Measurements from ENCODE around the gene HAGHL.
"Not testable (repeated sequence)": the region's sequence is repeated elsewhere in the genome, so short reads cannot be mapped to it uniquely, and the experiment has no call there.

Gene HAGHL

DNA sequence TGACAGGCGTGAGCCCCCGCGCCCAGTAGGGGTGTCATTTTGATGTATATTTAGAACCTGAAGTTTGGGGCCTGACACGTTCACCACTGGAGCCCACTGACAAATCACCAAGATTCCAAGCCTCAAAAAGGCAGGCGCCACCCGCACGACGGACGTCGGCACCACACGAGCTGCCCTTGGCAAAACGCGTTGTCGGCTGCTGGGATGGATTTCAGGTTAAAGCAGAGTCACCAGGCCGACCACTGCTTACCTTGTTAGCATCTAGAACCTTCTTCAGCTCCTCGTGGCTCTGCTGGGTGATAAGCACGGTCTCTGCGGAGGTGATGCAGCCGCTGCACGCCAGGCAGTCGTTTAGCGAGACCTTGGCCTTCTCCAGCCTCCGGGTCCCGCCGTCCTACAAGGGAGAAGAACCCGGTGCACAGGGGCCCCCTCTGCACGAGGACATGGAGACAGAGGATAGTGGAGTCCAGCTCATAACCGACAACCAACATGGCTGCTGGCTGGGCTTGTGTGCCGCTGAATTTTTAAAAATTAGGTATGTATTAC lies 10.1 kb downstream of the HAGHL start:
- no peak for DNase-seq

DNA sequence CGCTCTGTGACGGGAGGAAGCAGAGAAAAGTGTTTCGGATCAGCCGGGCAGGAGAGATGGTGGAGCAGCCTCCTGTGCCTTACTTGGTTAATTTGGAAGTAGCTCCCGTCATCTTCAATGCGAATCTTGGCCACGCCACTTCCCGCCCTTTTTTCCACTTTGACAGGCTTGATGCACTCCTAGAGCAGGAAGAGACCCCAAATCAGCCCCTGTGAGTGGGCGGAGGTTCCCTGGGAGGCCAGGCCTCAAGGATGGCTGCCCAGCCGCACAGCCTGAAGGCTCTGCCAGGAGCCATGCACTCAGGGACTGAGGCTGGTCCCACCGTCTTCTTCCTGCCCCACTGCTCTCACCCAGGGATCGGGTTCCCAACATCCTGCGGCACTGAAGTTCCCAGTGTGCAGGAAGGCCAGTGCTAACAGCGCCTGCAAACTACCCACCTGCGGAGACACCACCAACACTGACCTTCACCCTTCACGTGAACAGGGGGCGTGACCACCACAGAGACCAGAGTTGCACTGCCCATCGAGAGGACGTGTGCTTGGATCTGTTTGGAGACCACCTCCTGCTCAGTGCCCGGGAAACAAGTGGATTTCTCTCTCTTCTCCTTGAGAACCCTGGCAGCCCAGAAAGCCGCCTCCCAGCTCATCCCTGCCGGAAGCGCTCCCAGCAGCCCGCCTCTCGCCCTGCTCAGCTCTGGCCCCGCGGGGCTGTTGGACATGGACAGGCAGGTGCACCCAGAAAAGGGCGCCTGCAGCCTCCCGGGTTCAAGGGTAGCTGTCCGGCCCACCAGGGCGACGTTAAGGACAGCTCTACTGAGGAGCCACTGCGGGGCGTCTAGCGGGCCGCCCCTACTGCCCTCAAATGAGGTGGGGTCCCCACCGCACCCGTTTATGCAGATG lies 12.9 kb downstream of the HAGHL start:
- no peak for DNase-seq

DNA sequence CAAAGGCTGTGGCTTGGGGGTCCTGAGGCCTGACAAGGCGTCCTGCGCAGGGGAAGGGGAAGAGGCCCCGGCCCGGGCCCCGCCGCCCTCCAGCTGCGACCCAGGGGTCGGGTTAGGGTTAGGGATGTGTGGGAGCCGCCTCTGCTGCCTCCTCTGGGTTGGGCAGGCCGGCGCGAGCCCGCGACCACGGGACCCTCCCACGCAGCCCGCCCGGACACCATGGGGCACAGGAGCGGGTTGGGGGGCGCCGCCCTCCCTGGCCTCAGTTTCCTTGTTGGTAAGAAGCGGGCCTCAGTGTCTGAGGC lies 13.5 kb downstream of the HAGHL start:
- no peak for DNase-seq

DNA sequence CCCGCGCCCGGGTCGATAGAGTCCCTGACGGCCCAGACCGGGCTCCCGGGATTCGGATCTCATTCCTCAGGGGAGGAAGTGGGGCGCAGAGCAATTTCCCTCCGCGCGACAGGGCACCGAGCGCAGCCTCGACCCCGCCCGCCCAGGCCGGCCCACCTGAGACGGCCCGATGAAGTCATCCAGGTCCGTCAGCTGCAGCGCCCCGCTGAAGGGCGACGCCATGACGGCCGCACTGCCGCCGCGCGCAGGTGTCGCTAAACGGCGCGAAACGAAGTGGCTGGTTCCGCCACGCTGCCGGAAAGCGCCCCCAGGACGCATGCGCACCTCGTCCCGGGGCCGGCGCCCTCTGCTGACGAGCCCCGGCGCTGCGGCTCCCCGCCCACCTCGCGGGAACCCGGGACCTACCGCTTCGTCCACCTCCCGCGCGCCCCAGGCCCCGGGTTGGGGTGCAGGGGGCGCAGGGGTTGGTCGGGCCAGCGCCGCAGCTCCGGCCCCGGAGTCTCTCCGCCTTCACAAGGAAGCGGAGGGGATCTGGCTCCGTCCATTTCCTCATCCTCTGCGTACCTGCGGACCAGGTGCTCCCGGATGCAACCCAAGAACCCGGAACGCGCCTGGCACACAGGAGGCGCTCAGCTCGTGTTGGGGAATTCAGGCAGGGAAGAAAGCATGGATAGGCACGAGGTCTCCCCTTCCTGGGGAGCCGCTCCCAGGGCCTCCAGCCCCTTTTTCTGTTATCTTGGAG lies 14.0 kb downstream of the HAGHL start, which contains the start of gene CIAO3:
TSS of gene CIAO3 (minus strand) at position 234 of the 742 bp plus-strand sequence. CDS start at position 222, 12 bp downstream.
- DNase-seq = peak; percentile 91

DNA sequence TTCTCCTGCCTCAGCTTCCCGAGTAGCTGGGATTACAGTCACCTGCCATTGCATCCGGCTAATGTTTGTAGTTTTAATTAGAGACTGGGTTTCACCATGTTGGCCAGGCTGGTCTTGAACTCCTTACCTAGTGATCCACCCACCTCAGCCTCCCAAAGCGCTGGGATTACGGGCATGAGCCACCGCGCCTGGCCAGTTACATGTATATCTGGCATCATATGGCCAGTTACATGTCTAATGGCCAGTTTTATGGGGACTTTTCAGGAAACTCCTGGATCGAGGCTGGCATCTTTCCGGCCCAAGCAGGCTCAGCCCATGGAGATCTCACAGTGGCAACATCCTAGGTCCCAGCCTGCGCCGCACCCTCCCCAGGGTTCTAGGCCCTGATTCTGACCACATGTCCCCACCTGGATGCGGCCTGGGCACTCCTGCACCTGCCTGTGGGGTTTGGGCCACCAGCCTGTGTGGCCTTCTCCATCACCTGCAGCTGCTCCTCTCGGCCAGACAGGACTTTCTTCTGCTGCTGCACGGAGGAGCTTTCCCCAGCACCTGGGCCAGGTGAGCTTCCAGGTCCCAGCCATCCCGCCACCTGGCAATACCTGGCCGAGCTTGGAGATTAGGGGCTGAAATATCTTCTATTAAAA lies 15.2 kb downstream of the HAGHL start:
- DNase-seq = no peak

DNA sequence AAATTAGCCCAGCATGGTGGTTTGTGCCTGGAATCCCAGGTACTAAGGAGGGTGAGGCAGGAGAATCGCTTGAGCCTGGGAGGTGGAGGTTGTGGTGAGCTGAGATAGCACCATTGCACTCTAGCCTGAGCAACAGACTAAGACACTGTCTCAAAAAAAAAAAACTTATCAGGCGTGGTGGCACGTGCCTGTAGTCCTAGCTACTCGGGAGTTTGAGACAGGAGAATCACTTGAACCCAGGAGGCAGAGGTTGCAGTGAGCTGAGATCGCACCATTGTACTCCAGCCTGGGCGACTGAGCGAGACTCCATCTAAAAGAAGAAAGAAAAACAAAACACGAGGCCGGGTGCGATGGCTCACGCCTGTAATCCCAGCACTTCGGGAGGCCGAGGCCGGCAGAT lies 16.0 kb downstream of the HAGHL start:
- DNase-seq = not testable (repeated sequence)

DNA sequence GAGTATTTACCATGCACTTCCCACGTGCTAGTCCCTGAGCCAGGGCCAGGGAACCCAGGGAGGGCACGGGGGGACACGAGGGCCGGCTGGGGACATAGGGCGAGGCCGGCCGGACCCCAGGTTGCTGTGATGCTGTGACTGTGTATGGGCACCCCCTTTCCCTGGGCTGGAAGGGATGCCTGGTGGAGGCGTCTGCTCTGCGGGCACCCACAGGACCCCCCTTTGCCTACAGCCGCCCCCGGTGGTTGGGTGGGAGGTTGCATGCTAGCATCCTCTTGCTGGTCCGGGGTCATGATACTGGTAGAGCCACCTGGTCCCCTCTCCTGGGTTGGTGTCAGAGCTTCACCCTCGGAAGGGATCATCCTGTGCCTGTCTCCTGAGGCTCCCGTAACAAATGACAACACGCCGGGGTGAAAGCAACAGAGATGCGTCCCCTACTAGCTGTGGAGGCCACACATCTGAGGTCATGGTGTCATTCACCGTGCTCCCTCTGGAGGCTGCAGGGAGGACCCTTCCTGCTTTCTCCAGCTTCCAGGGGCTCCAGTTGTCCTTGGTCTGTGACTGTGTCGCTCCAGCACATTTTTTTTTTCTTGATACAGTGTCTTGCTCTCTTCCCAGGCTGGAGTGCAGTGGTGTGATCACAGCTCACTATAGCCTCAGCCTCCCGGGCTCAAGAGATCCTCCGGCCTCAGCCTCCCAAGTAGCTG lies 17.0 kb downstream of the HAGHL start:
- DNase-seq = no peak

DNA sequence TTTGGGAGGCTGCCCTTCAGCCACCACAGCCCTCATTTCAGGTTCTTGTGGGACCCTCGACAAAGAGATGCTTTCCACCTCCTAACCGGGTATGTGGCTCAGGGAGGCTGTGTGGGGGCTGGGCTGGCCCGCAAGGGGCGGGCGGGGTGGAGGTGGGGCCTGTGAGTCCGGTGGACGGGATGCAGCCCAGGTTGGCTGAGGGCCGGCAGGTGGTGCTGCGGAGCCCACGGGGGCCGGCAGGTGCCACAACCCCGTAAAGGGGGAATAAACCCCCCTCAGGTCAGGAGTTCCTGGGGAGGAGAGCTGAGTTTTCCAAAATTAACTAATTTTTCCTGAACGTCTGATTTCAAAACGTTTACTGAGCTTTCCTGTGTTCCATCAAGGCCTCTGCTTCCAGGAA lies 18.8 kb downstream of the HAGHL start:
- DNase-seq = no peak

DNA sequence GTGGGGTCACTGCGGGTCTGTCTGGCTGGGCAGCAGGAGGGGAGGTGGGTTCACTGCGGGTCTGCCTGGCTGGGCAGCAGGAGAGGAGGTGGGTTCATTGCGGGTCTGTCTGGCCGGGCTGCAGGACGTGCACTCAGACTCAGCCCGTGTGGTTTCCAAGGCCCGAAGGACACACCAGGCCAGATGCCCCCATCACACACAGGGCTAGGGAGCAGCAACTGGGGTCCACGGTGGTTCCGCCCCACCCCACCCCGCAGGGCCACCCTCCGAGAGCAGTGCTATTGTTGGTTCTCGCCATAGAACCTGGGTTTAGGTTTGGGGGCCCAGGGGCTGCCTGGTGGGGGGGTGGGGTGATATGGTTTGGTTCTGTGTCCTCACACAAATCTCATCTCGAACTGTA lies 19.7 kb downstream of the HAGHL start:
- no peak for DNase-seq

DNA sequence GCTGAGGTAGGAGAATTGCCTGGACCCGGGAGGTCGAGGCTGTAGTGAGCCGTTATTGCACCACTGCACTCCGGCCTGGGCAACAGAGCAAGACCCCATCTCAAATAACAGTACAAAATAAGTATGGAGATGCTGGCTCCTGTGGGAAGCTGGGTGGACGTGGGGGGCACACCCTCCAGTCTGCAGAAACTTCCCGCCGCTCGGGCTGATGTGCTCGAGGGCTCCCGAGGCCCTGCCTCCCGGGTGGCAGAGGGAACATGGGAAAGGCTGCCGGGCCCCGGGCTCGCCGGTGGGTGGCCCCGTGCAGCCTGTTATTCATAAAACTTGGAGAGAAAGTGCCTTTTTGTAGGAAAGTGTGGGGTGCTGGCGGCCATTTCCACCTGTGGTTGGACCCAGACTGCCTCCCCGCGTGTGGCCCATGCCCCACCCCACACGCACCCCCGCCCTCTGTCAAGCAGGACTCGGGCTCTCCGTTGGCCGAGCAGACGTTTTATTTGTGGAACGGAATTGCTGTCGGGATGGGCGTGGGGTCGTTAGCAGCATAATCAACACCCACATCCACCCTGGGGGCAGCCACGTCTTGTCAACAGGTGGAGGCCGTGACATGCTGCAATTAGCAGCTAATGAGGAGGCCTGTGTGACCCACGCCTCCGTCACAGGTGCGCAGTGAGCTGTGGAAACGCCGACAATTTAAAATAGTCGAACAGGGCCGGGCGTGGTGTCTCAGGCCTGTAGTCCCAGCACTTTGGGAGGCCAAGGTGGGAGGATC lies 21.3 kb downstream of the HAGHL start:
- no peak for DNase-seq

DNA sequence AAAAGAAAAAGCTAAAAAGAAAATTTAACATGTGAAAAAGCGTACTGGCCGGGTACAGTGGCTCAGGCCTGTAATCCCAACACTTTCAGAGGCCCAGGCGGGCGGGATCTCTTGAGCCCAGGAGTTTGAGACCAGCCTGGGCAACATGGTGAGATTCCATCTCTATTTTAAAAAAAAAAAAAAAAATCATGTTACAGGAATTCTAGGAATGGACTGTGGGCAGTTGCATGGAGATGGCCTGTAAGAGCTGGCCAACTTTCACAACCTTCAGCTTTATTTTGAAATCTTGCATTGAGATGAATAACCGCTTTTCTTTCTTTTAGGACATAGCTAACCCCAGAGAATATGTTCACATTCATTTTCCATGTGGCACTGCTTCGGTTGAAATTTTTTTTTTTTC lies 22.1 kb downstream of the HAGHL start:
- no peak for DNase-seq

DNA sequence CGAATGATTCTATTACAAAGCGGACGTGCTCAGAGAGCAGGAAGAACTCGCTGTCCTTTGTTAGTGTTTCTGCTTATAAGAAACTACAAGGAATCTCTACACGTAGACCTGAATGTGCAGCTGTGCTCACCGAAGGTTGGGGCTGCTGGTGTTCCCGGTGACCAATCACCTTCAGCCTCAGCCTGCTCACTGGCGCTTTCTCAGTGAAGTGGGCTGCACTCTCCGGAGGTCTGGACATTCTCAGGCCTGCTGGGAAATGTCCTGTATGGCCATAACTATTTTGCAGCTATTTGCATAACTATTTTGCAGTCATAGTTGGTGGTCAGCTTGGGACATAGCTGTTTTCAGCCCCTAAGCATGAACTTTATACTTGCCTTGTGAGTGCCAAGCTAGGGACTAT lies 23.6 kb downstream of the HAGHL start:
- no peak for DNase-seq

DNA sequence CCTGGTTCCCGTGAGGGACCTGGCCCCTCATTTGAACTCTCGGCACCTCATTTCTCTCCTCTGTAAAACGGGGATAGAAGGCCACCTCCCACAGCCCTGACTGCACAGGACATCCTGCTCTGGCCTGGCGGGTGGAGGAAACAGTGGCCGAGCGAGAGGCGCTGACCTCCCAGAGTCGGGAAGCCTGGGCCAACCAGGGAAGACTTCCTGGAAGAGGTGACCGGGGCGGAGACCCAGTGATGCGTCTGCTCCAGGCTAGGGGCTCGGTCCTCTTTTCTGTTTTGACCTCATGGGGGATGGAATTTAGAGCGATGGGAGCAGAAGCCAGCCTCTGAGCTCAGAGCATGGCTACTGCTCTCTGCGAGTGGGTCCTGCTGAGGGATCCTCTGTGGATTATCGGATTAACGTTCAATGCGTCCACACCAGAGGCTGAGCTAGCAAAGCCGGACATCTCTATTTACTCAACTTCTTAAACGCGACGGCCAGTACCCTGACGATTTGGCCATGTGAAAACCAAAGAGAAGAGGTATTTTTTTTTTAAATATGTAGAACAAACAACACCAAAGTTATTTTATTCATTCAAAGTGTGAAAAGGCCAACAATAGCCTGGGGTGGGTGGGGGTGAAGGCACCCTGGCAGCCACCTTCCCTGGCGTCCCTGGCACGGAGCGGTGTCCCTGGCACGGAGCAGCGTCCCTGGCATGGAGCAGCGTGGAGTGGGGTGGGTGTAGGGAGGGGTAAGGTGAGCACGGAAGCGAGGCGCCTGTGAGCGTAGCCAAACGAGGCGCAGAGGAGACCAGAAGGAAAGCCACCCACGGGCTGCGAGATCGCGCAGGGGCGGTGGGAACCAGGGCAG lies 24.5 kb downstream of the HAGHL start:
- no peak for DNase-seq

DNA sequence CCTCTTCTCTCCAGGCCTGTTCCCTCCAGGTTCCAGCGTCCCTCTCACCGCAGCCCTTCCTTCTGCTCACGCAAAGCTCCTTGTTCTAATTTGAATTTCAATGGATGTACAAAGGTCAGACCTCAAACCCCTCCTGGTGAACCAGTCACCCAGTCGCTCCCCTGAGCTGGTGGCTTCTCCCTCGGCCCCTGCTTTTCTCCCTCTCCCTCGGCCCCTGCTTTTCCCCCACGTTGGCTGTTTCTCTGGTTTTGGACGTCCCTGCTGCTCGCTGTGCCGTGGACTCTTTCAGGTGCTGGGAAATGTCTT lies 25.1 kb downstream of the HAGHL start:
- DNase-seq = no peak

DNA sequence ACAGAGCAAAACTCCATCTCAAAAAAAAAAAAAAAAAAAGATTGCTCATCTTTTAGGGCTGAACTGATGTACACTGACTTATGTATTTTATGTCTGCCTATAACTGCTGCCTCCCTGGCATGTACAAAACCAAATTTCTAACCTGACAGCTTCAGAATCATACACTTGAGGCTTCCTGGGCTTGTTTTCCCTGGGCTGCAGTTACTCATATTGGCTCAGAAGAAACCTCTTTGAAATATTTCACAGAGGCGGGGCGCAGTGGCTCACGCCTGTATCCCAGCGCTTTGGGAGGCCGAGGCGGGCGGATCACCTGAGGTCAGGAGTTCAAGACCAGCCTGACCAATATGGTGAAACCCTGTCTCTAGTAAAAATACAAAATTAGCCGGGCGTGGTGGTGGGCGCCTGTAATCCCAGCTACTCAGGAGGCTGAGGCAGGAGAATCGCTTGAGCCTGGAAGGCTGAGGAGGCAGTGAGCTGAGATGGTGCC lies 27.3 kb downstream of the HAGHL start:
- not testable (repeated sequence) for DNase-seq

DNA sequence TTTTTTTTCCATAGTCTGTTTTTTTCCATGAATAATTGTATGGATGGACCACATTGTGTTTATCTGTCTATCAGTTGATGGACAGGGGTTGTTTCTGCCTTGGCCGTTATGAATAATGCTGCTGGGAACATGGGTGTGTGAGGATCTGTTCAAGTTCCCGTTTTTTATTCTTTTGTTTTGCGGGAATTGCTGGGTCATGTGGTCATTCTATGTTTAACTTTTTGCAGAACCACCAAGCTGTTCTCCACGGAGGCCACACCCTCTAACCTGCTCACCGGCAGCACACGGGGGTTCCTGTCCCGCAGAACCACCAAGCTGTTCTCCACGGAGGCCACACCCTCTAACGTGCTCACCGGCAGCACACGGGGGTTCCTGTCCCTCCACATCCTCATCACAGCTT lies 27.8 kb downstream of the HAGHL start:
- DNase-seq = no peak

DNA sequence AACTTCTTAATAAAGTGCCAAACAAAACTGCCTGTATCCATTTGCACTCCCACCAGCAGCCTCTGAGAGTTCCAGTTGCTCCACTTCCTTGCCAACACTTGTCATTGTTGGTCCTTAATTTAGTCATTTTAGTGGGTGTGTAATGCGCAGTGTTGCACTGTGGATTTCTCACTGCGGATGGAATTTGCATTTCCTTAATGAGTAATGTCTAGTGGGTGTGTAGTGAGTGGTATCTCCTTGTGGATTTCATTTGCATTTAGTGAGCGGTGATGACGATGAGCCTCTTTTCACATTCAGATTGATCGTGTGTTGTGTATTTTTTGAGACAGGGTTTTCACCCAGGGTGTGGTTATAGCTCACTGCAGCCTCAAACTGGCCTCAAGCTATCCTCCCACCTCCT lies 29.5 kb downstream of the HAGHL start:
- DNase-seq = no peak

DNA sequence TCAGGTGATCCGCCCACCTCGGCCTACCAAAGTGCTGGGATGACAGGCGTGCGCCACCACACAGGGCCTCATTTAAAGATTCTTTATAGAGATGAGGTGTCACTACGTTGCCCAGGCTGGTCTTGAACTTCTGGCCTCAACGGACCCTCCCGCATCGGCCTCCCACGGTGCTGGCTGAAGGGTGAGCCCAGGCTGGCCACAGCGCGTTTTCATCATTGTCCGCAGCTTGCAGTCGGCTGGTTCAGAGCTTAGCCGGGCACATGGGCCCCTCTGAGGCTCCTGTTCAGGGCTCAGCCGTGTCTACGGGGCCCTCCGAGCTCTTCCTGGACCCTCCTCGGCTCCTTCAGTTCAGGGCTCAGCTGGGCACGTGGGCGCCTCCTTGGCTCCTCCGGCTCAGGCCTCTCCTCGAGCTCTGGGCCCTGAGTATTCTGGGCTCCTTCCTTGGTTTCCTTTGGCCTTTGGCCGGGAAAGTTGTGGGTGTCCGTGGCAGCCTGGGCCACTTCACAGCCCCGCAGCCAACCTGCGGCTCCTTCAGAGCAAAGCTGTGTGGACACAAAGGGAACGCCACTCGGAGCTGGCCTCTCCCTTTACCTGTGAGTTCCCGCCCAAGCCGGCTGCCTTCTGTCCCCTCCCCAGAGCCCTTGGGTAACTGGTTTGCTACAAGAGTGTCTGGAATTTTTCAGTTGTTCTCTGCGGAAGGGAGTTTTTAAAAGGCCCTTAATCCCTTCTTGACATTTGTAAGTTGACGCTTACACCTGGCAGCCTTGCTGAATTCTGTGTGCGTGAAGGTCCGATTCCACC lies 32.4 kb downstream of the HAGHL start:
- no peak for DNase-seq

DNA sequence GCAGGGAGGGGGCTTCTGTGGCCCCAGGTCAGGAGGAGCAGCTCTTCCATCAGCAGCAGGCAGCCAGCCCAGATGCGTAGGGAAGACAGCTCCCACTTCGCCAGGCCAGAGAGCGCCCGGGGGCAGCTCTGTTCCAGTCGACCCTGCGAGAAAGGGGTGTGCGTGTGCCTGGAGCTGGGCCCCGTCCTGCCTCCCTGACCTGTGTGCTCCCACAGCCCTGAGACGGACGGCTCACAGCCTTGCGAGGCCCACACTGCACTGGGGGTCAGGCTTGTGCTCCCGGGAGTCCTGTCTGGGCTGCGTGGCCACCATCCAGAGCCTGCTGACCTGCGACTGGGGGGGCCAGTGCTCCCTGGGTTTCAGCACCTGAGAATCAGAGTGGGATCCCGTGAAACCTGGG lies 33.2 kb downstream of the HAGHL start:
- no peak for DNase-seq
